ENCODE data around the gene CD79B.

The CD79B gene

DNA sequence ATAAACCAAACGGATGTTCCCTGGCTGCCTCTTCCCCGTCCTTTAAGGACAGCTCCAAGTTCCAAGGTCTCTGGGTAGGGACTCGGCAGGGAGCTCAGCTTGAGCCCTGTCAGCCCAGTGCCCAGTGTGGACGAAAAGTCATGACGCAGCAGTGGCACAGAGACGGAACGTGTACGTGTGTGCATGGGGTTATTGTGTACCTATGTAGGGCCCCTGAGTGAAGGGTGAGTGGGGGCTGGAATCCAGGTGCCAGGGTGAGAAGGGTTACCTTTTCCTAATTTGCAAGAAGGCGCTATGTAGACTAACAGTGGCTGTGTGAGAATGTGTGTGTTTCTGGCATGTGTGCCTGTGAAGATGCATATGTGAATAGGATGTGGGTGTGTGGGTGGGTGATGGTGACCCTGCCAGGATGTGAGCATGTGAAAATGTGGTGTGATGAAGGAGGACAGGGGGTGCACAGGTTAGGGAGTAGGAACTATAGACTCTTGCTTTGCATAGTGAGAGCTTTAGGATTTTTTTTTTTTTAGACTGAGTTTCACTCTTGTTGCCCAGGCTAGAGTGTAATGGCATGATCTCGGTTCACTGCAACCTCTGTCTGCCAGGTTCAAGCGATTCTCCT lies 34.6 kb upstream of the CD79B start:
- no peaks in the 10 kb centered on the region for H3K27me3 ChIP-seq (ENCODE audit: low read depth, low read length)
- no peaks in the 10 kb centered on the region for H3K9me3 ChIP-seq (ENCODE audit: control insufficient read depth in 1 of 2, low read length in 2 of 2)
- H3K36me3 ChIP-seq (ENCODE audit: control insufficient read depth in 1 of 2, insufficient read depth in 2 of 2, low read length in 2 of 2) = no peaks in the 10 kb centered on the region
- H3K4me1 ChIP-seq (ENCODE audit: control insufficient read depth in 1 of 2, insufficient read depth in 2 of 2, low read length in 2 of 2) = no peaks in the 10 kb centered on the region
- no peak overlapping the region for H3K4me3 ChIP-seq (ENCODE audit: low read depth in 1 of 2, low read length in 2 of 2)
- H3K27ac ChIP-seq (ENCODE audit: low read length) = no peak overlapping the region

DNA sequence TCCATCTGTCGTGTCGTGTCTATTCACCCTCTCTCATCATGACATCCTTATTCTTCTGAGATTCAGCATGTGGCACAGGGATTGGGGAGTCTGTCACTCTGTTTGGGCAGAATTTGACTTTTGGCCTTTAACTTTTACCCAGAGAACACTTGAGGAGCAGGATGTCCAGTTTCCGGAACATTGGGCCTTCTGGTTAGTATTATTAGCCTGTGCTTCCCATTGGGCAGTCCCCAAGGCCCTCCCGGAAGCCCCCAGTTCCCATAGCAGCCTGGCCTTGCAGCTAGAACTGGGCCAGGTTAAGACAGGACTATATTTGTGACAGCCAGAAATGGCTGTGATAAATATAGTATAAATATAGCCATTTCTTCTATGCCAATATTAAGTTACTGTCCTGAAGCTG lies 31.0 kb upstream of the CD79B start:
- Histone ChIP-seq H3K36me3 (ENCODE audit: control insufficient read depth in 1 of 2, insufficient read depth in 2 of 2, low read length in 2 of 2) (no peaks in the 10 kb centered on the region), H3K27me3 (ENCODE audit: low read depth, low read length) (no peaks in the 10 kb centered on the region), H3K9me3 (ENCODE audit: control insufficient read depth in 1 of 2, low read length in 2 of 2) (no peaks in the 10 kb centered on the region), H3K4me1 (ENCODE audit: control insufficient read depth in 1 of 2, insufficient read depth in 2 of 2, low read length in 2 of 2) (peaks cover 0 to 9% of the 10 kb centered on the region in 2 donors), H3K4me3 (ENCODE audit: low read depth in 1 of 2, low read length in 2 of 2) (no peak overlapping the region), H3K27ac (ENCODE audit: low read length) (no peak overlapping the region)

DNA sequence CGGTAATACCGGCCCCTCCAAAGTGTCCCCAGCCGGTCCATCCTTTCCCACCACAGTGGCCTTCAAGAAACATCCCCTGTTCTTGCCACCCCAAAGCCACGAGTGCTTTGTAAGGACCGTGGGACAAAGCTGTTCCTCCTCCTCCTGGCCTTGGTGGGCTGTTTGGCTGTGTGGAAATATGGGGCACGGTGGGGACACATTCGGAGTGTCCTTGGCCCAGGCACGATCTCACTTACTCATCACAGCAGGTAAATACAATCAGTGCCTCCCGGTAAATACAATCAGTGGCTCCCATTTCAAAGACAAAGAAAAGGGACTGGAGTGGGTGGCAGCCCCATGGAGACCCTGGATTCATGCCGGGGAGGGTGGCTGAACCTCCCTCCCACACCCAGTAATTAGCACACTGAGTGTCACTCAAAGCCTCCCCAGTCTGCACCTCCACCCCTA lies 30.2 kb upstream of the CD79B start:
- Histone ChIP-seq H3K9me3 (ENCODE audit: control insufficient read depth in 1 of 2, low read length in 2 of 2) (no peaks in the 10 kb centered on the region), H3K27me3 (ENCODE audit: low read depth, low read length) (no peaks in the 10 kb centered on the region), H3K4me3 (ENCODE audit: low read depth in 1 of 2, low read length in 2 of 2) (no peak overlapping the region), H3K36me3 (ENCODE audit: control insufficient read depth in 1 of 2, insufficient read depth in 2 of 2, low read length in 2 of 2) (no peaks in the 10 kb centered on the region), H3K4me1 (ENCODE audit: control insufficient read depth in 1 of 2, insufficient read depth in 2 of 2, low read length in 2 of 2) (peaks cover 0 to 9% of the 10 kb centered on the region in 2 donors), H3K27ac (ENCODE audit: low read length) (no peak overlapping the region)

DNA sequence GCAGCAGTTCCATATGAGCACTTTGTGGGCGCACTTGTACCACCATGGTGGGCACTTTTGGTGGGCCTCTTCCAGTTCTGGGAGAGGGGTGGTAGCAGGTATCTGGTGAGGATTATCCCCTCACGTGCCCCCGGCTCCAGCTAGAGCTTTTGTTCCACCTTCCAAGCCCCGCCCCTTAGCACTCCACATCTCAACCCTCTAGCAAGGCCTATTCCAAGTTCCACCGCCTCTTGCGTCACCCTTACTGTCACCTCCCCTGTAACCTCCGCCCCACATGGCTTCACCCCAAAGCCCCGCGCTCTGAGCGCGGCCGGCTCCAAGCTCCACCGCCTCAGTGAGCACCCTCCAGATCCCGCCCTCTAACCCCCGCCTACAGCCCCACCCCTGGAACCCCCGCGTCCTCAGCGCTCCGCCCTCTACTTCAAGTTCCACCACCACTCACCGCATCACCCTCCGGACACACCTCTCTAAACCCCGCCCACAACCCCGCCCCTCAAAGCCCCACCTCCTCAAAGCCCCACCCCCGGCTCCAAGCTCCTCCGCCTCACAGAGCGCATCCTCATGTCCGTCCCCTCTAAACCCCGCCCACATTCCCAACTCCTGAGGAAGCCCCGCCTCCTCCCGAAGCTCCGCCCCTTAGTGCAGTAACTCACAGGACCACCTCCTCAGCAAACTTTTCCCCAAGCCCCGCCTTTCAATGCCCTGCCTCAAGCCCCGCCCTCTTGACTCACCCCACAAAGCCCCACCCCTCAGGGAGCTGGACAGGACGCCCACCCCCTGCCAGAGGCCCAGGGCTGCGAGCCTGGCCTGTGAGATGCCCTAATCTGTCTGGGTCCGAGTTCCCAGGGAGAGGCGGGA lies 29.5 kb upstream of the CD79B start:
- Histone ChIP-seq H3K9me3 (ENCODE audit: control insufficient read depth in 1 of 2, low read length in 2 of 2) (no peaks in the 10 kb centered on the region), H3K36me3 (ENCODE audit: control insufficient read depth in 1 of 2, insufficient read depth in 2 of 2, low read length in 2 of 2) (no peaks in the 10 kb centered on the region), H3K4me1 (ENCODE audit: control insufficient read depth in 1 of 2, insufficient read depth in 2 of 2, low read length in 2 of 2) (peaks cover 0 to 9% of the 10 kb centered on the region in 2 donors), H3K27ac (ENCODE audit: low read length) (no peak overlapping the region), H3K27me3 (ENCODE audit: low read depth, low read length) (no peaks in the 10 kb centered on the region), H3K4me3 (ENCODE audit: low read depth in 1 of 2, low read length in 2 of 2) (peak overlapping the region in 1 of 2 donors; percentile 52)

DNA sequence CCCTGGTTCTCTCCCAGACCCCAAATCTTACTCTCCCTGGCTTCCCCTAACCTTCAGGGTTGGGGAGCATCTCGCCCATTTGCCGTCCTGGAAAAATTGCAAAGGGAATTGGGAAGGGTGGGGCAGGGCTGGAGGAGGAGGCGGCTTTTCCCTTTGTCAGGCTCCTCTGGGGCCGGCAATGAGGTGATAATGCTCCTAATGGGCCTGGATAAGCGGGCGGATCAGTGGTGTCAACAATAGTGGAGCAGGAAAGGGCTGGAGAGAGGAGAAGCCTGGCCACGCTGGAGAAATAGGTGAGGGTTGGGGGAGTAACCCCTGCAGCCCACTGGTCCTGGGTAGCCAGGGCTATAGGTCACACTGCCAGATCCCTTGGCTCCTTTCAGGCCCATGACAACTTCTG lies 28.3 kb upstream of the CD79B start:
- no peaks in the 10 kb centered on the region for H3K9me3 ChIP-seq (ENCODE audit: control insufficient read depth in 1 of 2, low read length in 2 of 2)
- H3K4me1 ChIP-seq (ENCODE audit: control insufficient read depth in 1 of 2, insufficient read depth in 2 of 2, low read length in 2 of 2) = peaks cover 0 to 9% of the 10 kb centered on the region in 2 donors
- H3K4me3 ChIP-seq (ENCODE audit: low read depth in 1 of 2, low read length in 2 of 2) = no peak overlapping the region
- no peaks in the 10 kb centered on the region for H3K27me3 ChIP-seq (ENCODE audit: low read depth, low read length)
- H3K36me3 ChIP-seq (ENCODE audit: control insufficient read depth in 1 of 2, insufficient read depth in 2 of 2, low read length in 2 of 2) = no peaks in the 10 kb centered on the region
- H3K27ac ChIP-seq (ENCODE audit: low read length) = no peak overlapping the region

DNA sequence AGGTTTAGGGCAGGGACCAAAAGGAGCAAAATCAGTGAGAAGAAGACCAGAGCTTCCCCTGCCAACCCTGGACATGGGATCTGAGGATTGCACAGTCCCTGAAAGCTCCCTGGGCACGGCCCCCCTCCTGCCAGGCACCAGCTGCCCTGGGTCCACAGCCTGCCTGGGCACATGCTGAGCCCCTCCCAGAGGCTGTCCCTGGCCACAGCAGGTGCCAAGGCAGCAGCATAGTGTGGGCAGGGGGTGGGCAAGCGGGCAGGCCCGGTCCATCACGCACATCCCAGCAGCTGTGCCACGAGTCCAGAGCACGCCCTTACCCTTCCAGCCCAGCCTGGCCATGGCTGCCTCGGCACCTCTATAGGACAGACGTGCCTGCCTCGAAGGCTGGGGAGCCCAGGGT lies 27.9 kb upstream of the CD79B start:
- Histone ChIP-seq H3K4me1 (ENCODE audit: control insufficient read depth in 1 of 2, insufficient read depth in 2 of 2, low read length in 2 of 2) (peaks cover 0 to 9% of the 10 kb centered on the region in 2 donors), H3K27ac (ENCODE audit: low read length) (no peak overlapping the region), H3K4me3 (ENCODE audit: low read depth in 1 of 2, low read length in 2 of 2) (no peak overlapping the region), H3K9me3 (ENCODE audit: control insufficient read depth in 1 of 2, low read length in 2 of 2) (no peaks in the 10 kb centered on the region), H3K36me3 (ENCODE audit: control insufficient read depth in 1 of 2, insufficient read depth in 2 of 2, low read length in 2 of 2) (no peaks in the 10 kb centered on the region), H3K27me3 (ENCODE audit: low read depth, low read length) (no peaks in the 10 kb centered on the region)

DNA sequence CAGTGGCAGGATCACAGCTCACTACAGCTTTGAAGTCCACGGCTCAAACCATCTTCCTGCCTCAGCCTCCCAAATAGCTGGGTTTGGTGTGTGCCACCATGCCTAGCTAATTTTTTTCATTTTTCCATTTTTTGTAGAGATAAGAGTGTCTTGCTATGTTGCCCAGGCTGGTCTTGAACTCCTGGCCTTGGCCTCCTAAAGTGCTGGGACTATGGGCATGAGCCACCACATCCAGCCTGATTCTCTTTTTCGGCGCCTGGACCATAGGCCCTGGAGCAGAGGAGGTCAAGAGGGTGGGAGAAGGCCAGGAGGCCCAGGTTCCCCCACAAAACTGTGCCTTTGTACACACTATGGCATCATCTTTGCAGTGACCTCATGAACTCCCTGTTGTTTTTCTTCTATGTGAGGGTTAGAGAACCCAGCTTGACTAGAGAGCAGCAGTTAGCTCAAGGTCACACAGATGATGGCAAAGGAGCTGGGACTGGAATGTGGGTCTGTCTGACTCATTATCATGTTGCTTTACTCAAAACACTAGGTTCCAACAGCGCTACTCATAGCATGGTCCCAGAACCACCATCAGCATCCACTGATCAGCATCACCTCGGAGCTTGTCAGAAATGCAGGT lies 24.3 kb upstream of the CD79B start:
- no peaks in the 10 kb centered on the region for H3K9me3 ChIP-seq (ENCODE audit: control insufficient read depth in 1 of 2, low read length in 2 of 2)
- no peak overlapping the region for H3K27ac ChIP-seq (ENCODE audit: low read length)
- peaks cover 0 to 7% of the 10 kb centered on the region in 2 donors for H3K4me1 ChIP-seq (ENCODE audit: control insufficient read depth in 1 of 2, insufficient read depth in 2 of 2, low read length in 2 of 2)
- no peak overlapping the region for H3K4me3 ChIP-seq (ENCODE audit: low read depth in 1 of 2, low read length in 2 of 2)
- no peaks in the 10 kb centered on the region for H3K27me3 ChIP-seq (ENCODE audit: low read depth, low read length)
- no peaks in the 10 kb centered on the region for H3K36me3 ChIP-seq (ENCODE audit: control insufficient read depth in 1 of 2, insufficient read depth in 2 of 2, low read length in 2 of 2)

- Histone ChIP-seq H3K36me3 (ENCODE audit: control insufficient read depth in 1 of 2, insufficient read depth in 2 of 2, low read length in 2 of 2) (no peaks in the 10 kb centered on the region), H3K9me3 (ENCODE audit: control insufficient read depth in 1 of 2, low read length in 2 of 2) (no peaks in the 10 kb centered on the region), H3K4me1 (ENCODE audit: control insufficient read depth in 1 of 2, insufficient read depth in 2 of 2, low read length in 2 of 2) (peaks cover 0 to 1% of the 10 kb centered on the region in 2 donors), H3K27ac (ENCODE audit: low read length) (no peak overlapping the region), H3K4me3 (ENCODE audit: low read depth in 1 of 2, low read length in 2 of 2) (no peak overlapping the region), H3K27me3 (ENCODE audit: low read depth, low read length) (no peaks in the 10 kb centered on the region)
Measured at GRCh38 chr17:63955791-63956190, 23.7 kb upstream of the CD79B start.

DNA sequence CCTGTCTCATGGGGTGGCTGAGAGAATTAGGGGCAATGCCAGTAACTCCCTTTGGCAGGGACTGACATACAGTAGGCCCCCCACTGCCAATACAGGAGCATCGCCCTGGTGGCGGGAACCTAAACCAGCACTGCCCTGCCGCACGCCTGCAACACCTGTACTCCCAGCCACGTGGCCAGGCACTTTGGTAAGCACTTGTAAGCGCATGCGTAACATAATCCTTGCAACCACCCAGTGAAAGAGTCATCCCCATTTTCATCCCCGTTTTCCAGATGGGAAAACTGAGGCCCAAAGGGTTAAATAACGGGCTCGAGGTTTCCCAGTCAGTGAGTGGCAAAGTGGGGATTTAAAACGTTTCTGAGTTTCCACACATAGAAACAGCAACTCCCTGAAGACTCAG lies 23.1 kb upstream of the CD79B start:
- H3K4me1 ChIP-seq (ENCODE audit: control insufficient read depth in 1 of 2, insufficient read depth in 2 of 2, low read length in 2 of 2) = no peaks in the 10 kb centered on the region
- H3K27ac ChIP-seq (ENCODE audit: low read length) = no peak overlapping the region
- H3K36me3 ChIP-seq (ENCODE audit: control insufficient read depth in 1 of 2, insufficient read depth in 2 of 2, low read length in 2 of 2) = no peaks in the 10 kb centered on the region

DNA sequence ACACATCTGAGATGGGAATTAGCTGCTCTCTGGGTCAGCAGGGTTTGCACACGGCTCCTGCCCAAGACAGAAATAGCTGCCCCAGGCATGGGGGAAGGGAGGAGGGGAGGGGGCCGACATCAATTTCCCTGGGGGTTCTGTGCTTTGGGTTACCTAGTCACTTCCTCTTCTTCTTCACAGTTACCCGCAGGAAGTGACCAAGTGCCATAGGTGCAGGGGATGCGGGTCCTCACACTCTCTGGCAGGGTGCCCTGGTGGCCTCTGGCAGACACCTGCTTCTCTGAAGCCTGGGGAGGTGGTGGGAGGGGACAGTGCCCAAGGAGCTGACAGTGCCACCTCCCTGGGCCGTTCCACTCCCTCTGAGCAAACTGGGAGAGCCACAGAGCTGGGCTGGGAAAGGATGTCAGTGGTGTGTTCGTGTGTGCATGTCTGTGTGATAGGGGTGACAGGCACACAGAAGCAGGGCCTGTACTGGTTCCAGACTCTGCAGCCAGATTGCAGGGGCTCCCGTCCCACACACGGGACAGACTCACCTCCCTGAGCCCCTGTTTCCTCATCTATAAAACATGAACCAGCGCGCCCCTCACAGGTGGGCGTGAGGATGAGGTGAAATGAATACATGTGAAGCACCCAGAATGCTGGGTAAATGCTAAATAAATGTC lies 22.4 kb upstream of the CD79B start:
- H3K9me3 ChIP-seq (ENCODE audit: control insufficient read depth in 1 of 2, low read length in 2 of 2) = no peaks in the 10 kb centered on the region
- H3K36me3 ChIP-seq (ENCODE audit: control insufficient read depth in 1 of 2, insufficient read depth in 2 of 2, low read length in 2 of 2) = no peaks in the 10 kb centered on the region
- H3K4me3 ChIP-seq (ENCODE audit: low read depth in 1 of 2, low read length in 2 of 2) = no peak overlapping the region
- H3K4me1 ChIP-seq (ENCODE audit: control insufficient read depth in 1 of 2, insufficient read depth in 2 of 2, low read length in 2 of 2) = no peaks in the 10 kb centered on the region
- no peaks in the 10 kb centered on the region for H3K27me3 ChIP-seq (ENCODE audit: low read depth, low read length)
- H3K27ac ChIP-seq (ENCODE audit: low read length) = no peak overlapping the region

More for the DNA sequence above, 23.1 kb upstream of the CD79B start:
- no peak overlapping the region for H3K4me3 ChIP-seq (ENCODE audit: low read depth in 1 of 2, low read length in 2 of 2)
- H3K9me3 ChIP-seq (ENCODE audit: control insufficient read depth in 1 of 2, low read length in 2 of 2) = no peaks in the 10 kb centered on the region
- H3K27me3 ChIP-seq (ENCODE audit: low read depth, low read length) = no peaks in the 10 kb centered on the region

Measured in muscle layer of duodenum (tissue), 2 donors.